HG02759 (cell line): ENCODE data around the gene NEUROG2.
"Not testable (repeated sequence)": the region's sequence is repeated elsewhere in the genome, so short reads cannot be mapped to it uniquely, and the experiment has no call there.

Experiments used
- ATAC-seq: cut with Tn5 transposase; IDR thresholded peaks from one replicate; pipeline ENCODE4 v1.9.1; 2021; ENCODE audit warnings: mild to moderate bottlenecking, moderate library complexity; ENCODE audit not compliant: unreplicated experiment

Gene NEUROG2

DNA sequence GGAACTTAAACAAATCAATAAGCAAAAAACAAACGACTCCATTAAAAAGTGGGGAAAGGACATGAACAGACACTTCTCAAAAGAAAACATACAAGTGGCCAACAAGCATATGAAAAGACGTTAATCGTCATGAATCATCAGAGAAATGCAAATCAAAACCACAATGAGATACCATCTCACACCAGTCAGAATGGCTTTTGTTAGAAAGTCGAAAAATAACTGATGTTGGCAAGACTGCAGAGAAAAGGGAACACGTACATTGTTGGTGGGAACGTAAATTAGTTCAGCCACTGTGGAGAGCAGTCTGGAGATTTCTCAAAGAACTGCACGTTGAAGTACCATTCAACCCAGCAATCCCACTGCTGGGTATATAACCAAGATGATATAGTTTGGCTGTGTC is 23.7 kb downstream of the NEUROG2 start:
- ATAC-seq, result no peak

DNA sequence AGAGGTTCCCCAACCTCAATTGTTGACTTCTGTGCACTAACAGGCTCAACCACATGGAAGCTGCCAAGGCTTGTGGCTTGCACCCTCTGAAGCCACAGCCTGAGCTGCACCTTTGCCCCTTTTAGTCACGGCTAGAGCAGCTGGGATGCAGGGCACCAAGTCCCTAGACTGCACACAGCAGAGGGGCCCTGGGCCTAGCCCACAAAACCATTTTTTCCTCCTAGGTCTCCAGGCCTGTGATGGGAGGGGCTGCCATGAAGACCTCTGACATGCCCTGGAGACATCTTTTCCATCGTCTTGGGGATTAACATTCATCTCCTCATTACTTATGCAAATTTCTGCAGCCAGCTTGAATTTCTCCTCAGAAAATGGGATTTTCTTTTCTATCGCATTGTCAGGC is 25.2 kb downstream of the NEUROG2 start:
- ATAC-seq, result not testable (repeated sequence)

DNA sequence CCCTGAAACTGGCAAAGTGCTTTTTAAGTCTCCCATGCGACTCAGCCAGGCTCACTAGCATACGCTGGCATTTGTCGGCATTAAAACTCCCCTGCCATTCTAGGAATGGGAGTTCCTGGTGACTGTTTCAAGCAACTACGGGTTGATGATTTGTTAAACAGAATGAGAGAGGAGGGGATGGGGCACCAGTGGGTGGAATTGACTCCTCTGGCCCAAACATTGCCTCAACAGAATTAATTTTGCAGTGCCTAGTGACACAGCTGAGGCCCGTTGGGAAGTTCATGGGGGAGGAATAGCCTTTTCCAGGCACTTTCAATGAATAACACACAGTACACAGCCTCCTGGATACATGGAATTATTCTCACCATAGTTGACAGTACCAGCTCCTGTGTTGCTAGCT is 30.1 kb downstream of the NEUROG2 start:
- no peak for ATAC-seq

DNA sequence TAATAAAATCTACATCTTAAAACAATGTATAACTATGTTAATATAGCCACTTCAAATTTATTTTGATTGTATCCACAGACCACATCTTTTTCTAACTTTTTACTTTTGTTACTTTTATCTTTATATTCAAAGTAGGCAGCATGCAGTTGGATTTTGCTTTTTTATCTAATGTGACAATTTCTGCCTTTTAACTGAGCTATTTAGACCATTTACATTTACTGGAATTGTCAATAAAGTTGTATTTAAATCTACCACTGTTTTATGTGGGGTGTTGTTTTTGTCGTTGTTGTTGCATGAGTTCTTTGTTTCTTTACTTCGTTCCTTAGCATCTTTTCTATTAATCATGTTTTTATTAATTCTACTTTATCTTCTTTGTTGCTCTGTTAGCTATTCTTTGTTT is 42.0 kb downstream of the NEUROG2 start:
- no peak for ATAC-seq

DNA sequence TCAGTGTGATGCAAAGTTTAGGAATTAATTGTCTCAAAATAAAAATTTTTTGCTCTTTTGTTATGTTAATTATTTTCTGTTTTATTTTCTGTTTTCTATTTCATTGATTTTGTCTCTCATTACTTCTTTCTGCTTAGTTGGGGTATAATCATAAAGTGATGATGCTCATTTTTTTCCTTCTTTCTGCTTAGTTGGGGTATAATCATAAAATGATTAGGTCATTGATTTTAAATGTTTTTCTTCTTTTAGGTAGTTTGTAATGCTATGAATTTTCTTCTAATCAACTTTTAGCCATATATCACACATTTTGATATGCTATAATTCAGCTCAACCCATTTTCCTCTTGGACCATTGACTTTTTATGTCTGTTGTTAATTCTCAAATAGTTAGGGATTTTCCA is 43.7 kb downstream of the NEUROG2 start:
- no peak for ATAC-seq
